Astrocyte of the spinal cord (primary cell): ENCODE results near the gene NKD2.
"Not testable (repeated sequence)": the region's sequence is repeated elsewhere in the genome, so short reads cannot be mapped to it uniquely, and the experiment has no call there.

Source experiments
- DNase-seq: peaks from one replicate; pipeline ENCODE4 v3.0.0; 2011; ENCODE audit warnings: low read depth, low spot score
- H3K4me3 ChIP-seq: 2 replicates; pipeline ENCODE4 v1.5.1; 2011; ENCODE audit warnings: low read depth, mild to moderate bottlenecking, low read length, moderate library complexity
- in situ Hi-C: cut with HindIII; loops from 2 replicates; pipeline ENCODE4 v1.10.0; 2017; ENCODE audit warnings: low sequenced_read_pairs
- TF ChIP-seq, protein P1 (sequence below): IDR thresholded peaks from 2 replicates; pipeline ENCODE4 v1.5.1; 2012; ENCODE audit warnings: low read depth, mild to moderate bottlenecking, low read length, inconsistent platforms

Gene NKD2

GRCh38 chr5:998246-999031 is 10.2 kb upstream of the NKD2 start:
- no peak for DNase-seq
- in situ Hi-C loops, result no loop called here
- TF ChIP-seq, protein P1, sequence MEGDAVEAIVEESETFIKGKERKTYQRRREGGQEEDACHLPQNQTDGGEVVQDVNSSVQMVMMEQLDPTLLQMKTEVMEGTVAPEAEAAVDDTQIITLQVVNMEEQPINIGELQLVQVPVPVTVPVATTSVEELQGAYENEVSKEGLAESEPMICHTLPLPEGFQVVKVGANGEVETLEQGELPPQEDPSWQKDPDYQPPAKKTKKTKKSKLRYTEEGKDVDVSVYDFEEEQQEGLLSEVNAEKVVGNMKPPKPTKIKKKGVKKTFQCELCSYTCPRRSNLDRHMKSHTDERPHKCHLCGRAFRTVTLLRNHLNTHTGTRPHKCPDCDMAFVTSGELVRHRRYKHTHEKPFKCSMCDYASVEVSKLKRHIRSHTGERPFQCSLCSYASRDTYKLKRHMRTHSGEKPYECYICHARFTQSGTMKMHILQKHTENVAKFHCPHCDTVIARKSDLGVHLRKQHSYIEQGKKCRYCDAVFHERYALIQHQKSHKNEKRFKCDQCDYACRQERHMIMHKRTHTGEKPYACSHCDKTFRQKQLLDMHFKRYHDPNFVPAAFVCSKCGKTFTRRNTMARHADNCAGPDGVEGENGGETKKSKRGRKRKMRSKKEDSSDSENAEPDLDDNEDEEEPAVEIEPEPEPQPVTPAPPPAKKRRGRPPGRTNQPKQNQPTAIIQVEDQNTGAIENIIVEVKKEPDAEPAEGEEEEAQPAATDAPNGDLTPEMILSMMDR, result no peak
- H3K4me3 ChIP-seq, result no peak overlapping the region

DNA sequence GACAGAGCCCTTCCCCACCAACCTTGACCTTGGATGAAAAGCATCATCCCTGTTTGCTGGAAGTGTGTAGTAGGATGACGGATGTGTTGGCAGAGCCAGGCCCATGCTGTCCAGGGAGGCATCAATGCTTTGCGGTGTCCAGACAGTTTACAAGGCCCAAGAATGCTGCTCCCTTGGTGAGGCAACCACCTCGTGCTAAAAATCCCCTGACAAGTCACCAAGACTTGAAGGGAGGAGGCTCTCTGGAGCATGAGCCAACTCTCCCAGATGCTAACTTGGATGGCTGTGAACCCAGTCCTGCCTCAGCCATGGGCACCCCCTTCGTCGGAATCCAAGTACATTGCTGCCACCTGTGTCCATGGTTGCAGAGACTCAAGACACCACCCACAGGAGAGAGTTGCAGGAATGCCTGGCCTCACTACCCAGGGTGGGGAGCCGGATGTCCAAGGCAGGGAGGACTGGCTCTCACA is 9.5 kb upstream of the NKD2 start:
- no peak overlapping the region for H3K4me3 ChIP-seq
- in situ Hi-C loops, result no loop called here
- TF ChIP-seq, protein P1, result no peak
- no peak for DNase-seq

- in situ Hi-C loops, result no loop called here
- H3K4me3 ChIP-seq, result no peak overlapping the region
- TF ChIP-seq, protein P1, result no peak
- no peak for DNase-seq
Observed at GRCh38 chr5:999724-1000123, 8.9 kb upstream of the NKD2 start.

- TF ChIP-seq, protein P1, result no peak
- DNase-seq, result no peak
- in situ Hi-C loops, result no loop called here
- no peak overlapping the region for H3K4me3 ChIP-seq
Observed at GRCh38 chr5:1000329-1000728, 8.3 kb upstream of the NKD2 start.

DNA sequence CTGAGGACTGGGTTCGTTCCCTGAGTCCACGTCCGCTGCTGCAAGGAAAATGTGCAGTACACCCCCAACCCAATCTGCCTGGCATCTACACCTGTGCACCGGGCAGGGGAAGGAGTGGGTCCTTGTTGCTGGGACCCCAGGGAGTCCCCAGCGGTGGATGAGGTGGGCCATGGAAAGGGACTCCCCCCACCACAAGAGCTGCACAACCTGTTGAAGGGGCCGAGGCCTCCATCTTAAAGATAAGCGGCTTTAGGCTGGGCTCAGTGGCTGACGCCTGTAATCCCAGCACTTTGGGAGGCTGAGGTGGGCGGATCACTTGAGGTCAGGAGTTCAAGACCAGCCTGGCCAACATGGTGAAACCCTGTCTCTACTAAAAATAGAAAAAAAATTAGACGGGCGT is 7.8 kb upstream of the NKD2 start:
- H3K4me3 ChIP-seq, in situ Hi-C loops: not testable (repeated sequence)

GRCh38 chr5:1001406-1002270 is 7.0 kb upstream of the NKD2 start:
- no peak for DNase-seq
- TF ChIP-seq, protein P1, result no peak
- no peak overlapping the region for H3K4me3 ChIP-seq
- in situ Hi-C loops, result no loop called here

More for the DNA sequence above, 7.8 kb upstream of the NKD2 start:
- not testable (repeated sequence) for DNase-seq

DNA sequence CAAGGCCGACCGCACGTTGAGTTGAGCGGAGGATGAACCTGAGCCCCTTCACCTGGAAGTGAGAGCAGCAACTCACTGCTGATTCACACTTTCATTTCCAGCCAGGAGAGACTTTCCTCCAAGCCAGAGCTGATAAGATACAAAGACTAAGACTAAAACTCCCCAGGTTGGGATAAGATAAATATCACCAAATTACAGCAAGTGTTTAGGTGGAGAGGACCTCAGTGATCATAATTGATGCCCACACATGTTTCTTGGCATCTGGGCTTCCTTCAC is 6.4 kb upstream of the NKD2 start:
- H3K4me3 ChIP-seq, result no peak overlapping the region
- TF ChIP-seq, protein P1, result no peak
- in situ Hi-C loops, result no loop called here
- no peak for DNase-seq
